H1 (cell line): Measurements from ENCODE around the gene DGUOK. TPM values are rescaled to one million over a fixed set of nuclear protein-coding genes. Genes with fewer than 3 reads are reported as not detected.

Experiments used
- EP300 ChIP-seq, 2 experiments: IDR thresholded peaks; 1 replicate in 1 of 2; 2 replicates in 1 of 2; pipeline ENCODE4 v1.6.1; 2011 to 2012; ENCODE audit warnings: low read depth in 2 of 2, low read length in 2 of 2, mild to moderate bottlenecking in 2 of 2, borderline replicate concordance in 1 of 2, inconsistent platforms in 1 of 2, moderate library complexity in 1 of 2
- polyA plus RNA-seq, 7 experiments: library from polyadenylated mRNA; depleted of rRNA in 3 of 7; stranded (reverse) in 5 of 7; unstranded in 2 of 7; fragments of >200 nt in 5 of 7; fragments of 200-250 nt in 2 of 7; gene quantifications; 1 replicate in 5 of 7; 2 replicates in 1 of 7; 4 replicates in 1 of 7; pipeline versions ENCODE4 v1.2.1 to v1.2.3, GENCODE V29; 2011 to 2013; ENCODE audit warnings: missing spikeins in 2 of 7, mixed read lengths in 2 of 7
- total RNA-seq: library from RNA; stranded (reverse); fragmentation: NEBNext Ultra II Directional; extraction: Animal tissue kit (Norgen Biotek cat#: 25700); gene quantifications from 2 replicates; pipeline ENCODE4 v1.2.1, GENCODE V29; 2021

Gene DGUOK
- total and polyA plus RNA-seq, 2 of the 8 experiments (the other 6 are each of a cell fraction or from before 2014, with no cell fraction given) = 110 to 168 TPM

GRCh38 chr2:73946215-73946614 is 19.5 kb downstream of the DGUOK start (continued):
- no peak for TF ChIP-seq EP300 (IDR thresholded peaks at IDR 0.05; ENCODE audit: borderline replicate concordance in 1 of 2, low read depth in 2 of 2, low read length in 2 of 2)
